GM23338 (cell line): Measurements from ENCODE around the gene KBTBD8. TPM values are rescaled to one million over a fixed set of nuclear protein-coding genes. Genes with fewer than 3 reads are reported as not detected.

Experiments used
- ATAC-seq: fragments of 200-7000 bp; cut with Tn5 transposase; 3 replicates; pipeline ENCODE4 v1.9.1; 2020
- DNase-seq: peaks from one replicate; pipeline ENCODE4 v3.0.0-alpha.2; 2015; ENCODE audit warnings: low spot score
- H2AFZ ChIP-seq: fragments of 200-600 bp; sonication (generic); 2 replicates; pipeline ENCODE4 v1.8.0; 2016; ENCODE audit warnings: antibody characterized with exemption, mild to moderate bottlenecking, moderate library complexity
- H3F3A ChIP-seq: fragments of 200-600 bp; sonication (generic); replicated peaks from 2 replicates; pipeline ENCODE4 v1.8.0; 2017; ENCODE audit warnings: antibody characterized with exemption, mixed run types, low read depth
- H3K27ac ChIP-seq: fragments of 200-600 bp; sonication (generic); 2 replicates; pipeline ENCODE4 v1.6.1; 2016; ENCODE audit warnings: low read depth
- H3K27me3 ChIP-seq: fragments of 200-600 bp; sonication (generic); 2 replicates; pipeline ENCODE4 v1.8.0; 2016; ENCODE audit warnings: mild to moderate bottlenecking, mixed run types, moderate library complexity; ENCODE audit not compliant: insufficient read depth
- H3K36me3 ChIP-seq: fragments of 200-600 bp; sonication (generic); 2 replicates; pipeline ENCODE4 v1.8.0; 2016; ENCODE audit warnings: mild to moderate bottlenecking; ENCODE audit not compliant: insufficient read depth
- H3K4me1 ChIP-seq: fragments of 200-600 bp; sonication (generic); 2 replicates; pipeline ENCODE4 v1.8.0; 2016; ENCODE audit warnings: mild to moderate bottlenecking, moderate library complexity; ENCODE audit not compliant: insufficient read depth
- H3K4me2 ChIP-seq: fragments of 200-600 bp; sonication (generic); 2 replicates; pipeline ENCODE4 v1.7.1; 2017; ENCODE audit warnings: mixed run types
- H3K4me3 ChIP-seq: fragments of 200-600 bp; sonication (generic); 2 replicates; pipeline ENCODE4 v1.6.1; 2016; ENCODE audit warnings: mixed run types
- H3K79me2 ChIP-seq: fragments of 200-600 bp; sonication (generic); replicated peaks from 2 replicates; pipeline ENCODE4 v1.8.0; 2017; ENCODE audit warnings: mild to moderate bottlenecking; ENCODE audit not compliant: insufficient read depth
- H3K9me2 ChIP-seq: fragments of 200-600 bp; sonication (generic); 2 replicates; pipeline ENCODE4 v1.8.0; 2017; ENCODE audit not compliant: insufficient read depth
- H4K20me1 ChIP-seq: fragments of 200-600 bp; sonication (generic); replicated peaks from 2 replicates; pipeline ENCODE4 v1.8.0; 2017; ENCODE audit warnings: mild to moderate bottlenecking; ENCODE audit not compliant: insufficient read depth
- H3K27ac Mint-ChIP-seq: 2 replicates; pipeline ENCODE4 v1.8.0; 2020; ENCODE audit warnings: inconsistent platforms, mild to moderate bottlenecking, moderate library complexity, mixed read lengths
- H3K27me3 Mint-ChIP-seq: 3 replicates; pipeline ENCODE4 v1.8.0; 2022; ENCODE audit warnings: low read depth, mild to moderate bottlenecking, moderate library complexity, mixed read lengths, inconsistent platforms; ENCODE audit not compliant: insufficient read depth, poor library complexity
- H3K36me3 Mint-ChIP-seq: 3 replicates; pipeline ENCODE4 v1.8.0; 2021; ENCODE audit warnings: low read depth, mild to moderate bottlenecking, inconsistent platforms, moderate library complexity, mixed read lengths
- H3K4me1 Mint-ChIP-seq: 3 replicates; pipeline ENCODE4 v1.8.0; 2020; ENCODE audit warnings: mild to moderate bottlenecking, inconsistent platforms, mixed read lengths
- H3K4me3 Mint-ChIP-seq: 3 replicates; pipeline ENCODE4 v1.8.0; 2021; ENCODE audit warnings: moderate library complexity, mild to moderate bottlenecking, inconsistent platforms, mixed read lengths
- H3K9me3 Mint-ChIP-seq: 3 replicates; pipeline ENCODE4 v1.8.0; 2020; ENCODE audit warnings: moderate library complexity, mild to moderate bottlenecking, inconsistent platforms, mixed read lengths
- CREB1 ChIP-seq: fragments of 250-450 bp; sonication (Bioruptor Pico); IDR thresholded peaks from 2 replicates; pipeline ENCODE4 v1.5.0; 2020; ENCODE audit warnings: low read depth, mild to moderate bottlenecking, moderate library complexity
- CTCF ChIP-seq, 2 experiments: fragments of 200-600 bp in 1 of 2; sonication (generic) in 1 of 2; conservative IDR thresholded peaks; 2 replicates each; pipeline versions ENCODE4 v1.5.1 to v1.6.1; 2016 to 2017; ENCODE audit warnings: antibody characterized with exemption in 2 of 2, low read depth in 2 of 2, mild to moderate bottlenecking in 2 of 2, moderate library complexity in 1 of 2
- STAT1 ChIP-seq: IDR thresholded peaks from one replicate; pipeline ENCODE4 v1.6.1; 2016; ENCODE audit warnings: antibody characterized with exemption; ENCODE audit not compliant: unreplicated experiment
- ZNF331 ChIP-seq: fragments of 250-450 bp; sonication (Bioruptor Pico); IDR thresholded peaks from 2 replicates; pipeline ENCODE4 v1.5.0; 2020; ENCODE audit warnings: low read depth, mild to moderate bottlenecking, moderate library complexity
- ZNF462 ChIP-seq: fragments of 250-450 bp; sonication (Bioruptor Pico); IDR thresholded peaks from 2 replicates; pipeline ENCODE4 v1.5.0; 2020; ENCODE audit warnings: mild to moderate bottlenecking, moderate library complexity
- polyA plus RNA-seq: library from polyadenylated mRNA; unstranded; fragments of >200 nt; fragmentation: Nextera tagmentation; extraction: Ambion mirVana; gene quantifications from 2 replicates; pipeline ENCODE4 v1.2.1, GENCODE V29; 2016
- total RNA-seq: library from RNA; depleted of rRNA; stranded (reverse); fragments of >200 nt; shearing (Covaris generic); gene quantifications from 2 replicates; pipeline ENCODE4 v1.2.3, GENCODE V29; 2014

KBTBD8 gene
- total and polyA plus RNA-seq, 2 experiments from 2014 or later, result 3.5 to 19.9 TPM

GRCh38 chr3:66971891-66972551 is 26.1 kb upstream of the KBTBD8 start:
- Histone ChIP-seq H3K4me3 (peak overlapping the region; percentile 28; the same call in 1 of the 2 replicates), H3F3A (no peaks in the 10 kb centered on the region), H3K4me2 (peak overlapping the region; percentile 50), H3K36me3 (no peaks in the 10 kb centered on the region), H3K4me1 (peaks cover 20% of the 10 kb centered on the region), H3K27ac (no peak overlapping the region), H3K79me2 (no peaks in the 10 kb centered on the region), H4K20me1 (no peaks in the 10 kb centered on the region), H3K9me2 (peaks cover 10% of the 10 kb centered on the region; the same call in 1 of the 2 replicates), H3K27me3 (0 out of 2 replicates have a peak, but pooled peaks cover 7% of the 10 kb centered on the region), H2AFZ (peak overlapping the region; percentile 78)
- no peaks in the 10 kb centered on the region for H3K9me3 Mint-ChIP-seq
- no peaks in the 10 kb centered on the region for H3K36me3 Mint-ChIP-seq
- H3K27me3 Mint-ChIP-seq, result peaks cover 2% of the 10 kb centered on the region
- TF ChIP-seq ZNF331 (CRISPR knock-in tag) (no peak), STAT1 (no peak), ZNF462 (CRISPR knock-in tag) (peak; percentile 10; the same call in 1 of the 2 replicates), CTCF (conservative IDR thresholded peaks at IDR 0.05; ENCODE audit: low read depth in 2 of 2) (peak; percentile 86 to 96), CREB1 (no peak)
- peak; percentile 99 for ATAC-seq
- DNase-seq, result peak; percentile 92
- peaks cover 24% of the 10 kb centered on the region for H3K4me1 Mint-ChIP-seq
- no peak overlapping the region; the same call in 2 of the 3 replicates for H3K4me3 Mint-ChIP-seq
- H3K27ac Mint-ChIP-seq, result no peak overlapping the region
